HL-60/S4 (cell line): ENCODE measurements around the gene NAPG.
"Not testable (repeated sequence)": the region's sequence is repeated elsewhere in the genome, so short reads cannot be mapped to it uniquely, and the experiment has no call there.

ENCODE experiments used
- in situ Hi-C: fragments of 300-500 bp; cut with MboI; formaldehyde crosslinking; loops from 2 replicates; pipeline ENCODE4 v1.14.3; 2022; ENCODE audit warnings: low sequenced_read_pairs

The NAPG gene

GRCh38 chr18:10511236-10511635 lies 14.6 kb upstream of the NAPG start:
- in situ Hi-C loops, result loop anchor here (10.0 kb wide), 1 partner anchor 536 kb away; no protein-coding TSS in a partner anchor

- in situ Hi-C loops, result loop anchor here (10.0 kb wide), 1 partner anchor 539 kb away; no protein-coding TSS in a partner anchor
These were observed 11.7 kb upstream of the NAPG start for GRCh38 chr18:10514082-10514481.

GRCh38 chr18:10514601-10515000 lies 11.2 kb upstream of the NAPG start:
- in situ Hi-C loops, result loop anchor here (10.0 kb wide), 1 partner anchor 540 kb away; no protein-coding TSS in a partner anchor

- in situ Hi-C loops, result loop anchor here (10.0 kb wide), 1 partner anchor 541 kb away; no protein-coding TSS in a partner anchor
These were observed 10.4 kb upstream of the NAPG start for GRCh38 chr18:10515456-10515855.

- in situ Hi-C loops, result loop anchor here (10.0 kb wide), 1 partner anchor 541 kb away; no protein-coding TSS in a partner anchor
These were observed 9.7 kb upstream of the NAPG start for GRCh38 chr18:10516078-10516477.

GRCh38 chr18:10518595-10519255 lies 7.1 kb upstream of the NAPG start:
- in situ Hi-C loops, result loop anchor here (10.0 kb wide), 1 partner anchor 544 kb away; no protein-coding TSS in a partner anchor

- in situ Hi-C loops, result loop anchor here (10.0 kb wide), 1 partner anchor 545 kb away; no protein-coding TSS in a partner anchor
These were observed 6.5 kb upstream of the NAPG start for GRCh38 chr18:10519366-10519765.

GRCh38 chr18:10519999-10520935 lies 5.6 kb upstream of the NAPG start:
- in situ Hi-C loops, result loop anchor here (10.0 kb wide), 1 partner anchor 545 kb away; no protein-coding TSS in a partner anchor

GRCh38 chr18:10521566-10521965 lies 4.3 kb upstream of the NAPG start:
- in situ Hi-C loops, result no loop called here

GRCh38 chr18:10522574-10522973 lies 3.3 kb upstream of the NAPG start:
- in situ Hi-C loops, result no loop called here

- in situ Hi-C loops, result no loop called here
These were observed 2.3 kb upstream of the NAPG start for GRCh38 chr18:10523544-10523943.

- in situ Hi-C loops, result no loop called here
These were observed 1.1 kb upstream of the NAPG start for GRCh38 chr18:10524507-10525370.

GRCh38 chr18:10525371-10525691 lies 496 bp upstream of the NAPG start:
- in situ Hi-C loops, result no loop called here

- in situ Hi-C loops, result no loop called here
These were observed 728 bp downstream of the NAPG start for GRCh38 chr18:10526561-10526949.

GRCh38 chr18:10528439-10528838 lies 2.6 kb downstream of the NAPG start:
- in situ Hi-C loops, result no loop called here

GRCh38 chr18:10530002-10530401 lies 4.2 kb downstream of the NAPG start:
- in situ Hi-C loops, result no loop called here

- in situ Hi-C loops, result no loop called here
These were observed 5.0 kb downstream of the NAPG start for GRCh38 chr18:10530852-10531251.

GRCh38 chr18:10533111-10533510 lies 7.3 kb downstream of the NAPG start:
- in situ Hi-C loops, result no loop called here

GRCh38 chr18:10536280-10536679 lies 10.5 kb downstream of the NAPG start:
- in situ Hi-C loops, result no loop called here

GRCh38 chr18:10537765-10538164 lies 11.9 kb downstream of the NAPG start:
- in situ Hi-C loops, result no loop called here

- in situ Hi-C loops, result not testable (repeated sequence)
These were observed 13.3 kb downstream of the NAPG start for GRCh38 chr18:10539124-10539523.
